Activated CD4-positive, alpha-beta T cell treated with anti-CD3 and anti-CD28 coated beads for 24 hours (primary cell): ENCODE measurements around the gene HPS5.
"Not testable (repeated sequence)": the region's sequence is repeated elsewhere in the genome, so short reads cannot be mapped to it uniquely, and the experiment has no call there.

Experiments used
- DNase-seq, 2 donors: peaks; one replicate each; pipeline ENCODE4 v3.0.0-alpha.2; 2020; ENCODE audit warnings: low read depth in 2 of 2

HPS5 gene, protein sequence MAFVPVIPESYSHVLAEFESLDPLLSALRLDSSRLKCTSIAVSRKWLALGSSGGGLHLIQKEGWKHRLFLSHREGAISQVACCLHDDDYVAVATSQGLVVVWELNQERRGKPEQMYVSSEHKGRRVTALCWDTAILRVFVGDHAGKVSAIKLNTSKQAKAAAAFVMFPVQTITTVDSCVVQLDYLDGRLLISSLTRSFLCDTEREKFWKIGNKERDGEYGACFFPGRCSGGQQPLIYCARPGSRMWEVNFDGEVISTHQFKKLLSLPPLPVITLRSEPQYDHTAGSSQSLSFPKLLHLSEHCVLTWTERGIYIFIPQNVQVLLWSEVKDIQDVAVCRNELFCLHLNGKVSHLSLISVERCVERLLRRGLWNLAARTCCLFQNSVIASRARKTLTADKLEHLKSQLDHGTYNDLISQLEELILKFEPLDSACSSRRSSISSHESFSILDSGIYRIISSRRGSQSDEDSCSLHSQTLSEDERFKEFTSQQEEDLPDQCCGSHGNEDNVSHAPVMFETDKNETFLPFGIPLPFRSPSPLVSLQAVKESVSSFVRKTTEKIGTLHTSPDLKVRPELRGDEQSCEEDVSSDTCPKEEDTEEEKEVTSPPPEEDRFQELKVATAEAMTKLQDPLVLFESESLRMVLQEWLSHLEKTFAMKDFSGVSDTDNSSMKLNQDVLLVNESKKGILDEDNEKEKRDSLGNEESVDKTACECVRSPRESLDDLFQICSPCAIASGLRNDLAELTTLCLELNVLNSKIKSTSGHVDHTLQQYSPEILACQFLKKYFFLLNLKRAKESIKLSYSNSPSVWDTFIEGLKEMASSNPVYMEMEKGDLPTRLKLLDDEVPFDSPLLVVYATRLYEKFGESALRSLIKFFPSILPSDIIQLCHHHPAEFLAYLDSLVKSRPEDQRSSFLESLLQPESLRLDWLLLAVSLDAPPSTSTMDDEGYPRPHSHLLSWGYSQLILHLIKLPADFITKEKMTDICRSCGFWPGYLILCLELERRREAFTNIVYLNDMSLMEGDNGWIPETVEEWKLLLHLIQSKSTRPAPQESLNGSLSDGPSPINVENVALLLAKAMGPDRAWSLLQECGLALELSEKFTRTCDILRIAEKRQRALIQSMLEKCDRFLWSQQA

DNA sequence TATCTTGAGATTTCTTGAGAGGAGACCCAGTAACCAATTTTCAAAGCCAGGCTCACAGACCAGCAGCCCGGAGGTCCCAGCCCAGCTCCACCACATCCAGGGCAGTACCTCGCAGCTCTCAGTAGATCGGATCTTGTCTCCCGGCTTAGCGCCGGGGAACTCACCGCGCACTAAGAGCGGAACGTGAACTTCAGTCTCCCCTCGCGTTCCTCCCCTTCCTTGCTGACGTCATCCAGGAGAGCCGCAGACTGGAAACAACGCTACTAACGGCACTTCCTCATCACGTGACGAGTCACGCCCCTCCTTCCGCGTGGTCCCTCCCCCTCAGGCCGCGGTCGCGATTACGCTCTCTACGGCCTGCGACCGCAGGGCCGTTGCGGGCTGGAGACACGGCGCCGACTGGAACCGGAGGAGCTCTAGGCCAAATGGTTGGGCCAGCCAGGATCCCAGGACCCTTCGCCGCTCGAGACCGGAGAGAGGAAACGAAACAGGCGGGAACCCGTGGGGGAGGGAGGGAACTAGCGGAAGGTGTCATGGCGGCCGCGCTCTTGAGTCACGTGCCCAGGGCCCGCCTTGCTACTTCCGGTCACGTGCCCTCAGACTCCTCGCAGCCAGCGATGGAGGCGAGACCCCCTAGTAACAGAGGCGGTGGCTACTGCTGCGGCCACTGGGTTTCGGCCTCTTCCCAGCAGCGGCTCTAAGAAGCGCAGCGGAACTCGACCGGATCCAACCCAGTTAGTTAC, at the start of gene HPS5, which contains the start of gene GTF2H1:
Gene HPS5, minus strand, starts transcription at position 172 of the 743 bp plus-strand sequence. CDS start 4,282 bp downstream, outside the sequence.
Gene GTF2H1, plus strand, starts transcription at position 599 of the 743 bp plus-strand sequence. CDS start 10,508 bp downstream, outside the sequence.
- peak; percentile 86 to 88 for DNase-seq

DNA sequence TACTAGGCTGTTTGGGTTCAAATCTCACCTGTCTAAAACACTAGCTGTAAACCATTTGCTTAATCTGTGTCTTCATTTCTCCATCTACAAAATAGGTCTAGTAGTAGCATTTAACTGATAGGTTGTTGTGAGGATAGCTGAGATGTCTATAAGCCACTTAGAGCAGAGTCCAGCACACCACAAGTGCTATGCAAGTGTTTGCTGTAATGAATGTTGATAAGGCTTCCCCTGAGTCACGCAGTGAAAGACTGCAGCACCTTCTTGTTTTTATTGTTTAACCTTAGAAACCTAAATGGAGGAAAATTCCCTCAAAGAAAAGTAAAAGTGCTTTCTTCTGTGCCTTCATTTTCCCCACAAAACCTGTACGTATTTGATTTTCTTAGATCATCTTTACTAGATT, 49.3 kb upstream of the HPS5 start:
- DNase-seq = no peak

DNA sequence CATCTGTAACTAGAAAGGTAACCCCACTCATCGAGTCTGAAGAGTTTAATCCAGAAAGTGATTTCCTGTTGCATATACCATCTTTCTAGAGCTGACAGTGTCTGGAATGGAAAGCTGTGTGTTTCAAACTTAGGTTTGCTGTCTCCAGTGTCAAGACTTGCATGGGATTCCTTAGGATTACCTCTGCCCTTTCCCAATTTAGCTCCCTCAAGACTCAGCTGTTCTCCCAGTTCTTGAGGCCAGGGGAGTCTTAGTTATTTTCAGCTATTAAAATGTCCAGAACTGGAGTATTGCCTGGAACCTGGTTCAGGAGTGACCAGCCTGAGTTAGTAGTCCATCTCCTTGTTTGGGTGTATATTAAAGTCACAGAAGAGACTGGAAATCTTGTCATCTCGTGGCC, 47.5 kb upstream of the HPS5 start:
- DNase-seq = no peak

DNA sequence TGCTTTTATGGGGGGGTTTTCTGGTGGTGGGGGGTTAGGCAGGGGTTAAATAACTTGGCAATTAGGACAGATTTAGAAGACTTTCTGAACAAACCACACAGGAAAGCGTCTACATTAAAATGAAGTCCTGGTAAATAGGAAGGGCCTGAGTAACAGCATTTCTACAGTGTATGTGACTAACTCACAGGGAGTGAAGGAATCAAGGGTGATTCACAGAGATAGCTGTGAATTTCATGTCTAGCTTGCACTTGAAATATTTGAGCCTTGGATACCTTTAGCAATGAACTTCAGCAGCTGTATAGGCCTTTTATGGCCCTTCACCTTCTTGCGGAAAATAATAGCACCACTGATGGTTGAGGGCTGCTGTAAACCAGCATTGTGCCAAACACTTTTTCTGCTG, 46.3 kb upstream of the HPS5 start:
- DNase-seq = no peak

DNA sequence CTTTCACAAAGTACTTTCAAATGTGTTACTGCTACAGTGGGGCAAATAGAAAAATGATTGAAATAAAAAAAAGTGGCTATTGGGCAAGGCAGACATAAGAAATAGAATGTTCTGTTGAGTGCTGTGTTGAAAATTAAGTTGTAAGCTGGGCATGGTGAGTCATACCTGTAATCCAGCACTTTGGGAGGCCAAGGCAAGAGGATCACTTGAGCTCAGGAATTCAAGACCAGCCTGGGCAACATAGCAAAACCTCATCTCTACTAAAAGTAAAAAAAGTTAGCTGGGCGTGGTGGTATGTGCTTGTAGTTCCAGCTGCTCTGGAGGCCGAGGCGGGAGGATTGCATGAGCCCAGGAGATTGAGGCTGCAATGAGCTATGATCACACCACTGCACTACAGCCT, 45.5 kb upstream of the HPS5 start:
- DNase-seq = no peak

DNA sequence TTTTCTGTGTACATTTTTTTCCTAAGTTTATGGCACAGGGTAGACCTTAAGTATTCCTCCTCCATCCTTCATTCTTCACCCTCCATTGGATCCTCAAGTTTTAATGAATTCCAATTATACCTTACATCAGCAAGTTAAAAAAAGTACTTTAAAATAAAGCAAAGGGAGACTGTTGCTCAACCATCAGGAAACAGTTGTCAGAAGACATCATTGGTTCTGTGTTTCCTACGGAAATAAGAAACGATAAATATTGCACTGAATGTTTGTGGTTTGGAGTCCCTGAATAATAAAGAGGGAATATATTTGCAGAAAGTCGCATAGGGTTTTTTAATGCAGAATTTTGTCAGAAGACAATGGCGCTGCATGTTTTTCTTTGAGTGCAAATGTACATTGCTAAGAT, 44.3 kb upstream of the HPS5 start:
- no peak for DNase-seq

DNA sequence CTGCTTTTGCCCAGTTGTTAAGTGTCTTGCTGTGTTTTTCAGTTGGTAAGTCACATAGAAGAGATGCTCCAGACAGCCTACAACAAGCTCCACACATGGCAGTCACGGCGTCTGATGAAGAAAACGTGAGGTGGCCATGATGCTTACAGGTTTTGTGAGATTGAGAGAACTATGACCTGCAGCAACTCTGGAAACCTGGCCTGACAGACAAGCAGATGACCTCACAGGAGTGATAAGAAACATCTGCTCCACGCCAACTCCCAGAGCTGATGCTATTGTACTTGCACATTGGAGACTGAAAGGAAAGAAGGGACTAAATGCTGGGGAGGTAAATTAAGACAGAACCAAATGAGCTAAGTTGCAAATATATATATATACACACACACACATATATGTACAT, 43.8 kb upstream of the HPS5 start:
- DNase-seq = no peak

DNA sequence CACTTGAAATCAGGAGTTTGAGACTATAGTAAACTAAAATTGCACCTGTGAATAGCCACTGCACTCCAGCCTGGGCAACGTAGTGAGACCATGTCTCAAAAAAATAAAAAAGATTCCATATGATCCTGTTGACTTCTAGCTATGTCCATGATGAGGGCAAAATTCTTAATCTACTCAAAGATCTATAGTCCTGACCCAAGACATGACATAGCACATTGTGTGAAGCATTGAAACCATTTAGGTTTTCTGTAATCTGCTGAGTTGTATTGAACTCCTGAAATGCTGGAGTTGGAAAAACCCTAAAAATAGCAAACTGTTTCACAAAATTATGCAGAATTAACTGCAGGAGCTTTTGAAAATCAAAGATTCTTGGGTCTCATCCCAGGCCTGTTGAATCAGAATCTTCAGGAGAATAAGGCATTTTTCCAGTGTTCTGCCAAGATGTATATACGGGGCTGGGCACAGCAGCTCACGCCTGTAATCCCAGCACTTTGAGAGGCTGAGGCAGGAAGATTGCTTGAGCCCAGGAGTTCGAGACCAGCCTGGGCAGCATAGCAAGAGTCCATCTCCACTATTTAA, 42.6 kb upstream of the HPS5 start:
- DNase-seq = no peak

DNA sequence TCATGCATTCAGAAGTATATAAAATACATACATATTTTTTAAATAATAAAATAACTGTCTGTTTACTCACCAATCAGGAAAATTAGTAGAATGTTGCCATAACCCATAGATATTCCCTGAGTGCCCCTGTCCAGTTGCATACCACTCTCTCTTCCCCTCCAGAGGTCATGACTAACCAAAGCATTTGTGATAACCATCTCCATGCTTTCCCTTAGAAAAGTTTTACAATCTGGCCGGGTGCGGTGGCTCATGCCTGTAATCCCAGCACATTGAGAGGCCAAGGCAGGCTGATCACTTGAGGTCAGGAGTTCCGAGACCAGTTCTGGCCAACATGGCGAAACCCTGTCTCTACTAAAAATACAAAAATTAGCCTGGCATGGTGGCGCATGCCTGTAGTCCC, 39.2 kb upstream of the HPS5 start:
- no peak for DNase-seq

DNA sequence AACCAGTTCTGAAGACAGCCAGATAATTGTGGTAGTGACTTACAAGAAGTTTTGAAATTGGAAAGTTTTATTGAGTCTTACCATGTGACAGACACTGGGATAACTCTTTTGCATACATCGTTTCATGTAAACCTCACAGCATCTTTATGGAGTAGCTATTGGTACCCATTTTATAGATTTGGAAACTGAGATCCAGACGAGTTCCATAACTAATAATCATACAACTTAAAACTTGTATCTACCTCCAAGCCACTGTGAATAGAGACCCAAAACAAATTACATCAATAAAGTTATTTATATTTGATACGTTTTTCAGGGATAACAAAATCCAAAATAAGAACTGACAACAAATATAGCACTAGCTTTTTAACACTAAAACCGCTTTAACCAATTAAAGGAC, 36.7 kb upstream of the HPS5 start:
- DNase-seq = no peak

DNA sequence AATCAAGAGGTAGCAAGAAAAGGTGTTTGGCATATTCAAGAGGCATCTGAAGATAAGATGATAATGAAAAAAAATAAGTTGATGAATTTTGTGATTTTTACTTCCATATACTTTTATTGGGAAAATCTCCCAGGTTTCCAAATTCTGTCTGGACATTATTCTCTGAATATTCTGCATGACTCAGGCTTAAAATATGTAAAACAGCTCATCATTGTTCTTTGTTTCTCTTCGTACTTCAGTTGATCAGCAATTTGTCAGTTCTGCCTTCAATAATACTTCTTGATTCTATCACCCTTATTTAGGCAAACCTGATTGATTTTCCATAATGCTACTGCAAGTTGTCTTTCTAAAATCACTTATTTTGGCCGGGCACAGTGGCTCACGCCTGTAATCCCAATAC, 30.6 kb upstream of the HPS5 start:
- no peak for DNase-seq

DNA sequence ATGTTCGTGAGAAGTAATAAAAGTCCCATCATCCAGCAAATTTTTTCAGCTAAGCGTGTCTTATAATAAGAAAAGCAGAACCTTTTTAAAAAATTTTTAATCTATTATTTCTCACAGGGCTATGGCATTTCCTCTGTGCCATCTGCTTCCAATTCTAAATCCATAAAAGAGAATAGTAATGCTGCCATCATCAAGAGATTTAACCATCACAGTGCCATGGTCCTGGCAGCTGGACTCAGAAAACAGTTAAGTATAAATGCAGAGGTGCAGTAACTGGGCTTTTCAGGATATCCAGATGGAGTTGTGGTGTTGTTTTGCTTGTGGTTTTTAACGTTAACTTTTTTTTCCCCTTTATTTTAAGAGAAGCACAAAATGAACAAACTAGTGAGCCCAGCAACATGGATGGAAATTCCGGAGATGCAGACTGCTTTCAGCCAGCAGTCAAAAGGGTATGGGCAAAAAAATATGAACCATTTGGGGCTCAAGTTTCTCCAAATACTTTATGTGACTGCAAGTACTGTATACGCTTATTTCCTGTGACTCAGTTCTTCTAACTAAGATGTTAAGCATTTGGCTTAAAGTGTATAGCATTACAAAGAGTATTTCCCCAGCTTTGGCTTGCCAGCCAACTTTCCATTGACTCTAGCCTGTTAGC, 25.7 kb upstream of the HPS5 start:
- DNase-seq = no peak

DNA sequence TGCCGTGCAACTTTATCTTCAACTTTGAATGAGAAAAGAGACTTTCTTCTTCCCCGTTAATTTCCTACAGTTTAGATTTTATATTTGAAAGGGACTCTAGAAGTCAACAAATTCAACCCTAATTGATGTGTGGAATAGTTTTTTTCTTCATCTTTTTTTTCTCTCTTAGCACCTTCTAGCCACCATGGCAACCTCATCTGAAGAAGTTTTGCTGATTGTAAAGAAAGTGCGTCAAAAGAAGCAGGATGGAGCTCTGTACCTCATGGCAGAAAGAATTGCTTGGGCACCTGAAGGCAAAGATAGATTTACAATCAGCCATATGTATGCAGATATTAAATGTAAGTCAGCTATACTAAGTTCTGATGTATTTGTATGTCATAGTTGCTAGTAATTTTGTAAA, 11.0 kb upstream of the HPS5 start:
- no peak for DNase-seq

DNA sequence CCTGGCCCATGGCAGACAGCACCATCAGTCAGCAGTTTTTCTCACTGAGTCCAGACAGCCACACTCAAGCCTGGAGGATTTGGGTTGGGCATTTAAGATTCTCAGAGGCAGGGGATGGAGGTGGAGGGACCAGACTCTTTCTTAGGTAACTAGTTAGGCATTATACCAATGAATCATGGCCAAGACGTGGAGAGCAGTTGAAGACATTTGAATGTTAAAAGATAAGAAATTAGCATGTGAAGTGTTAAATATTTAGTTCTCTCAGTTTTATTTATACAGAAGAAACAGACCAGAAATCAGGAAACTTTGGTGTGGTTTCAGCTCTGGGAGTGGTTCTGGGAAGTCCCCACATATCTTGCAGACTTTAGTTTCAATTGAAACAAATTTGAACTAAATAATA, 10.4 kb upstream of the HPS5 start:
- DNase-seq = no peak

DNA sequence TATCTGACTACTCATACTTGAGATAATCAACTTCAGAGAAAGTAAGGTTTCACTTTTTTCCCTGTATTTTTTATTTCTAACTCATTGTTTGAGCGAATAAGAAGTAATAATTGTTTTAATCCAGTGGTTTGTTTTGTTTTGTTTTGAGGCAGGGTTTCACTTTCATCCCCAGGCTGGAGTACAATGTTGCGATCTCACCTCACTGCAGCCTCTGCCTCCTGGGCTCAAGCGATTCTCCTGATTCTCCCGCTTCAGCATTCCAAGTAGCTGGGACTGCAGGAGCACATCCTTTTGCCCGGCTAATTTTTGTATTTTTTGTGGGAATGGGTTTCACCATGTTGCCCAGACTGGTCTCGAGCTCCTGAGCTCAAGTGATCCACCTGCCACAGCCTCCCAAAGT, 9.0 kb upstream of the HPS5 start:
- no peak for DNase-seq

DNA sequence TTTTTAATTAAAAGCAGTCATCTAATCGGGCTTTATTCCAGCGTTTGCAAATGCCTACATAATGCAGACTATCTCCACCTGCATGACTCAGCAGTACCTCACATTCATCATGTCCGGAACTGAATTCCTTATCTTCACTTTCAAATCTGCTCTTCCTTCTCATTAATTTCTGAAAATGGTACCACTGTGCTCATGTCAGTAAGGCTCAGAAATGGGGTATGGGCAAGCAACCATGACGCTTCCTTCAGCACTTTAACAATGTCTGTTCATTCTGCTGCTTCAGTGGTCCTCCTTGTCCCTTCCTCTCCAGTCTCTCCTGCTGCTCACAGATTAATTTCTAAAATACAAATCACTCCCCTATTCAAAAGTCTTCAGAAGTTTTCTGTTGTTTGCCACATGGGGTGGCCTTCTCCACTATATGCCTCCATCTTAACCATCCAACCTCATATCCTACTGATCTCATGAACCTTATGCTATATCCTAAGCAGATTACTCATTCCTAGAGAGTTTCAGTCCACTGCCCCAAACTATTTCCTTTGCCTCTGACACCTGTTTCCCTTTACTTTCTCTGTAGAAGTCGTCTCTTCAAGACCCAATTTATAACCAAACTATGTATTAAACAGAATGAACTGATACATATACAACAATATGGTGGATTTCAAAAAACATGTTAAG, 7.4 kb upstream of the HPS5 start:
- DNase-seq = no peak

DNA sequence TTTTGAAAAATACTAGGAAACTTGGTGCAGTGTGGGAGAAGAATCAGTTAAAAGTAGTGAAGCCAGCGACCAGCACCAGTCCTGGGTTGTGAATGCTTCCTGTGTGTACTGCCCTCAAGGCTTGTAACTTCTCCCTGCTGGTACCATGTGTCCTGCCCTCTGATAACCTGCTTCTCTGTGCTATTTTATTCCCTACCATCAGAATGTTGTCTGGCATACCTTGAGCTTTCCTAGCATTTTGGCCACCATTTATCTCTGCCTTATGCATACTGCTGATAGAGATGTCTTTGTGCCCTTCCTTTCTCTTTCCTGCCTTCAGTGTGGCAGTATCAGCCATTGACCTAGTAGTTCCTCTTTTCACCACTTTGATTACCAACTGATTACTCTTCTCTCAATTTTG, 2.4 kb upstream of the HPS5 start:
- DNase-seq = no peak

DNA sequence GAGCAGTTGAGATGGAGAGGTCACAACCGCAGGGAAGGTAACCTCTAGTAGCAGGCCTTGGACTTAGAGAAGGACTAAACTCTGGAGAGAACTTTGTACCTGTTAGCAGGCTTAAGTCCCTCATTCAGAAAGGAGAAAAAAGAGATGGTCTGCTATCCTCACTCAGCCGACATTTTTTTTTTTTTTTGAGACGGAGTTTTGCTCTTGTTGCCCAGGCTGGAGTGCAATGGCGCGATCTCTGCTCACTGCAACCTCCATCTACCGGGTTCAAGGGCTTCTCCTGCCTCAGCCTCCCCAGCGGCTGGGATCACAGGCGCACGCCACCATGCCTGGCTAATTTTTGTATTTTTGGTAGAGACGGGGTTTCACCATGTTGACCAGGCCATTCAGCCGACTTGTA, 1.9 kb upstream of the HPS5 start:
- not testable (repeated sequence) for DNase-seq

DNA sequence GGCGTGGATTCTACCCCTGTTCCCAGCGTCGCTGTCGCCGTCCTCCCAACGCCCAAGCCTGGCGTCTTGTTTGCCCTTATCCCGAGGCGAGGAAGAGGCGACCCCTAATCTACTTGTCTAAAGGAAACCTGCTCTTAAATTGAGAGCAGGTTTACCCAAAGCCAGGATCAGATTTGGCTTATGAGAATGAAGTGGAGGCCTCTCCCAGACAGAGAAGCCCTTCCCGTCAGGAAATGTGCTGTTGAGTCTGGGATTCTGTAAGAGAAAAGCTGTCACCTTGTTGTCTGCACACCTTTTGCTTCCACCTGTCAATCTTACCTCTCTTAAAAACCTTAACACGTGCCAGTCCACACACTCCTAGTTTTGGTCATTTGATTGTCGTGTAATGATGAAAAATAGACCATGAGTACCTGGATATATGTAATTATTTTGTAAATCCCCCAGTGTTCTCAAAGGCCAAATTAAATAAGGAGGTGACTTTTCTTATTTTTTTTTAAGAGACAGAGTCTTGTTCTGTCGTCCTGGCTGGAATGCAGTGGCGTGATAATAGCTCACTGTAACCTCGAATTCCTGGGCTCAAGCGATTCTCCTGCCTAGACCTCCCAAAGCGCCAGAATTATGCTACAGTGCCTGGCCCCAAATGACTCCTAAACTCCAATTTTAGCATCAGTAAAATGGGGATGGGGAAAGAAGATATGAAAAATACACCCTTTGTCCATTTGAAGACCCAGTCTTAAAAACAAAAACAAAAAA, 1.1 kb upstream of the HPS5 start:
- no peak for DNase-seq
